Left renal cortex interstitium (tissue), 4 donors: ENCODE data around the gene HSD3B7. TPM values are rescaled to one million over a fixed set of nuclear protein-coding genes. Genes with fewer than 3 reads are reported as not detected.

Experiments
- DNase-seq, 4 donors: peaks; one replicate each; pipeline ENCODE4 v3.0.0-alpha.2; 2013; ENCODE audit warnings: low read depth in 4 of 4, low spot score in 2 of 4, missing footprints in 1 of 4
- polyA plus RNA-seq, 4 donors: library from polyadenylated mRNA; unstranded; fragments of 120-200 nt; gene quantifications; one replicate each; pipeline ENCODE4 v1.2.1, GENCODE V29; 2013; ENCODE audit not compliant: insufficient read length in 4 of 4

HSD3B7 gene
- polyA plus RNA-seq, 4 donors, result 7.2 to 12.0 (median 9.4) TPM

DNA sequence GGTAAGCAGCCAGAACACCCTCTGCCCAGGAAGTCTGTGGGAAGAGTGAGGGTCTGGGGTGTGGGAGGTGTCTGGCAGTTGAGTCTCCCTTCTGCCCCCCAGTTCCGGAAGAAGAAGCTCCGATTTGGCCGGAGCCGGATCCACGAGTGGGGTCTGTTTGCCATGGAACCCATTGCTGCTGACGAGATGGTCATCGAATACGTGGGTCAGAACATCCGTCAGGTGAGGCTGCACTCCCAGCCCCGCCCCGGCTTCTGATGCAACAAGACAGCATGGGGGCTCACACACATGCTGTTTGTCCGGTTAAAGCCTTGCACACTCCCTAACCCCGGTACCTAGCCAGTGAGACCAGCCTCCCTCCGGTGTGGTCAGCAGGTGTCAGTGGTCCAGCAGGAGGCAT, 4.0 kb upstream of the HSD3B7 start:
- DNase-seq, result no peak

DNA sequence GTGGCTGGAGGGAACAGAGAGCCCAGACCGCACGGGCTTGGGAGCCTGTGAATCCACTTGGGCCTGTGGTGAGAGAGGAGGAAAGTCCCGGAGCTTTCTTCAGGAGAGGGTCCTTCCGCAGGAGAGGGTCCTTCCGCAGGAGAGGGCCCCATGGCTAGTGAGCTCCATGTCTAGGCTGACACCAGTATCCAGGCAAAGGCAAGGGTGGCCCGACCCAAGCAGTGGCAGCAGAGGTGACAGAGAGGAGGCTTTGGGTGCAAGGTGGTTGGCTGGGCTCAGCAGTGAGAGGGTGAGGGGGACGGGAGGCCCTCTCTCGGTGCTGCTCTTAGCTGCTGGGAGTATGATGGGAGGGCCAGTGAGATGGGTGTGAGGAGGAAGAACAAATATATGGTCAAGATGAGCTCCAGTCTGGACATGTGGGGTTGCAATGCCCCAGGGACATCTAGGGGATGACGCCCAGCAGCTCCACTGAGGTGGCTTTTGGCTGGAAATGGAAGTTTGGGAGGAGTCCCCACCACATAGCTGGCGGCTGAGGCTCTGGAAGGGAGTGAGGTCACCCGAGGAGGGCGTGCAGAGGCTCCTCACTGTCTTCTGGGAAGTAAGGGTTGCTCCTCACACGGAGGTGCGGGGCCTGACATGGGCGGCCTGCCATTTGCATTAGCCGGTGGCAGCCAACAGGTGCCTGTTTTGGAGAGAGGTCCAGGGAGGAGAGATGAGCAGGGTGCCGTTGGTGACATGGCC, 2.3 kb upstream of the HSD3B7 start:
- DNase-seq, result no peak

DNA sequence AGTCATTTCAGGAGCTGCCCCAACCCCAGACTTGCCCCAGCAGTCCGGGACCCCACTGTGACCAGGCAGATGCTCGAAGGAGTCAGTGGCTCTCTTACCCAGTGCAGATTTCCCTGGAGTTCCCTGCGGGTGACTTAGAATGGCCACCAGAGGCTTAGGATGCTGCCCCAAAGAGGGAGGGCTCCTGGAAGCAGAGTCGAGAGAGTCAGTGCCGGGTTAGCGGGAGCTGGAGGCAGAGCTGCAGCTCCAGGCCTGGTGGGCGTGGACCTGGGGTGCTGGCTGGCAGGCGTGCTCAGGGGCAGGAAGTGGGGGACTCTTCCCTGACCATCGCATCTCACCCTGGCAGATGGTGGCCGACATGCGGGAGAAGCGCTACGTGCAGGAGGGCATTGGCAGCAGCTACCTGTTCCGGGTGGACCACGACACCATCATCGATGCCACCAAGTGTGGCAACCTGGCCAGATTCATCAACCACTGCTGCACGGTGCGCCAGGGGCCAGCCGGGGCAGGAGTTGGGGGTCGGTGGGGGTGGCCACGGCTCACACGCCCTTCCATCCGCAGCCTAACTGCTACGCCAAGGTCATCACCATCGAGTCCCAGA, 1.6 kb upstream of the HSD3B7 start:
- no peak for DNase-seq

DNA sequence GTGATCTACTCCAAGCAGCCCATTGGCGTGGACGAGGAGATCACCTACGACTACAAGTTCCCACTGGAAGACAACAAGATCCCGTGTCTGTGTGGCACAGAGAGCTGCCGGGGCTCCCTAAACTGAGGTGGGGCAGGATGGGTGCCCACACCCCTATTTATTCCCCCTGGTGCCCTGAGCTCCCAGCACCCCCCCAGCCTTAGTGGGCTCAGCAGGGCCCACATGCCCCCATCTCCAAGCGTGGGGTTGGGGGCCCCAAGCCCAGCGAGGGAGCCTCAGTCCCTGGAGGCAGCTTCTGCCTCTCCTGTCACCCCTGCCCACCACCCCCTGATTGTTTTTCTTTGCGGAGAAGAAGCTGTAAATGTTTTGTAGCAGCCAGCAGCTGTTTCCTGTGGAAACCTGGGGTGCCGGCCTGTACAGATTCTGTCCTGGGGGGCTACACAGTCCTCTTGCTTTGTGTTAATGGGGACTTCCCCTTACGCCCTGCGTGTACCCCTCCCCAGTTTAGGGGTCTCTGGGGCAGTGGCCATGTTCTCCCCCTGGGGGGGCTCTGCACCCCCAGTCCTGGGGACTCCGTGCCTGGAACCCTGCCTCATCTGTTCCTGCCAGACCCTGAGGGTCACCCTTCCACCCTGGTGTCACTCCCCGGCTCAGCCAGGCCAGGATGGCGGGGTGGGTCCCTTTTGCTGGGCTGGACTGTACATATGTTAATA, 953 bp upstream of the HSD3B7 start:
- no peak for DNase-seq

DNA sequence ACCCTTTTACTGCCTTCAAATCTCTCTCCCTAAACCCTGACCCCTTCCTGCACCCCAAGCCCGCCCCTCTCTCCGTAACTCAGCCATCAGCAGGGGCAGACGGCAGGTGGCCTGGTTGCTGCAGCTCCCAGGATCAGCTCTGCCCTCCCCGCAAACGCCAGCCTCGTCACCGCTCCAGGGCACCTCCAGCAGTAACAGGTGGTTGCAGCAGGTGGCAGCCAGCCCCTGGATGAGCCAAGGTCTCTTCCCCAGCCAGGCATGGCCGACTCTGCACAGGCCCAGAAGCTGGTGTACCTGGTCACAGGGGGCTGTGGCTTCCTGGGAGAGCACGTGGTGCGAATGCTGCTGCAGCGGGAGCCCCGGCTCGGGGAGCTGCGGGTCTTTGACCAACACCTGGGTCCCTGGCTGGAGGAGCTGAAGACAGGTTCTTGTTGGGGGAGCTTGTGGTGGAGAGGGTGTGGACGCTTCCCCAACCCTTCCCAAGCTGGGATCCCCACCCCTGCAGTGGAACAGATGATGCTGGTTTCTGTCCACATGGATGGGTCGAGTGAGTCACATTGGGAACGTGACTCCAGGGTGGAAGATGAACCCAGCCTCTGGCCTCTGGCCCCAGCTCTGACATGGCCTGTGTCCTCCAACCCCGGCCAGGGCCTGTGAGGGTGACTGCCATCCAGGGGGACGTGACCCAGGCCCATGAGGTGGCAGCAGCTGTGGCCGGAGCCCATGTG, 558 bp downstream of the HSD3B7 start:
- DNase-seq, result peak in 1 of 4 donors; percentile 9

DNA sequence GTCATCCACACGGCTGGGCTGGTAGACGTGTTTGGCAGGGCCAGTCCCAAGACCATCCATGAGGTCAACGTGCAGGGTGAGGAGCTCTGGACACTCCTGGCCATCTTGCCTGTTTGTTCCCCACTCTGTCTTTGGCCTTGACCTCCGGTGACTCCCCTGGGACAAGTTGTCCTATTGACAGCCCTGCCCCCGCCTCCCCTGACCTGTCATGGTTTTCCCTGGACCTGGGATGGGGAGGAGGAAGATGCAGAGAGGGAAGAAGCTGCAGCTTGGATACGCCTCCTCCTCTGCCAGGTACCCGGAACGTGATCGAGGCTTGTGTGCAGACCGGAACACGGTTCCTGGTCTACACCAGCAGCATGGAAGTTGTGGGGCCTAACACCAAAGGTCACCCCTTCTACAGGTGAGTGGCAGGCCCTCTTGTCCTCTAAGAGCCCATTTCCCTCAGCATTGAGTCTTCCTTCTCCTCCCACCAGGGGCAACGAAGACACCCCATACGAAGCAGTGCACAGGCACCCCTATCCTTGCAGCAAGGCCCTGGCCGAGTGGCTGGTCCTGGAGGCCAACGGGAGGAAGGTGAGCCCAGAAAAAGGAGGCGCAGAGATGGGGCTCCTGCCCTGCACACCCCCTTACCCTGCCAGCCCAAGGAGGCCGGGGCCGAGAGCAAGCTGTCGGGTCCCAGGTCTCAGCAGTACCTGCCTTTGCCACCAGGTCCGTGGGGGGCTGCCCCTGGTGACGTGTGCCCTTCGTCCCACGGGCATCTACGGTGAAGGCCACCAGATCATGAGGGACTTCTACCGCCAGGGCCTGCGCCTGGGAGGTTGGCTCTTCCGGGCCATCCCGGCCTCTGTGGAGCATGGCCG, 1.4 kb downstream of the HSD3B7 start:
- no peak for DNase-seq

DNA sequence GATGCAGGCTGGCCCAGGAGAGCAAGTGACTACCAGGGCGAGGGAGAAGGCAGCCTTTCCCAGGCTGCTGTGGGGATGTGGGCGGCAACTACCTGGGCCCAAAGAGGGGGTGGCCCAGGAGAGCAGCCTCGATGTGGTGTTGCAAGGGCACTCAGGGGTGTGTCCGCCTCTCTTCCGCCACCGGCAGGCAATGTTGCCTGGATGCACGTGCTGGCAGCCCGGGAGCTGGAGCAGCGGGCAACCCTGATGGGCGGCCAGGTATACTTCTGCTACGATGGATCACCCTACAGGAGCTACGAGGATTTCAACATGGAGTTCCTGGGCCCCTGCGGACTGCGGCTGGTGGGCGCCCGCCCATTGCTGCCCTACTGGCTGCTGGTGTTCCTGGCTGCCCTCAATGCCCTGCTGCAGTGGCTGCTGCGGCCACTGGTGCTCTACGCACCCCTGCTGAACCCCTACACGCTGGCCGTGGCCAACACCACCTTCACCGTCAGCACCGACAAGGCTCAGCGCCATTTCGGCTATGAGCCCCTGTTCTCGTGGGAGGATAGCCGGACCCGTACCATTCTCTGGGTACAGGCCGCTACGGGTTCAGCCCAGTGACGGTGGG, 2.7 kb downstream of the HSD3B7 start:
- DNase-seq, result no peak

DNA sequence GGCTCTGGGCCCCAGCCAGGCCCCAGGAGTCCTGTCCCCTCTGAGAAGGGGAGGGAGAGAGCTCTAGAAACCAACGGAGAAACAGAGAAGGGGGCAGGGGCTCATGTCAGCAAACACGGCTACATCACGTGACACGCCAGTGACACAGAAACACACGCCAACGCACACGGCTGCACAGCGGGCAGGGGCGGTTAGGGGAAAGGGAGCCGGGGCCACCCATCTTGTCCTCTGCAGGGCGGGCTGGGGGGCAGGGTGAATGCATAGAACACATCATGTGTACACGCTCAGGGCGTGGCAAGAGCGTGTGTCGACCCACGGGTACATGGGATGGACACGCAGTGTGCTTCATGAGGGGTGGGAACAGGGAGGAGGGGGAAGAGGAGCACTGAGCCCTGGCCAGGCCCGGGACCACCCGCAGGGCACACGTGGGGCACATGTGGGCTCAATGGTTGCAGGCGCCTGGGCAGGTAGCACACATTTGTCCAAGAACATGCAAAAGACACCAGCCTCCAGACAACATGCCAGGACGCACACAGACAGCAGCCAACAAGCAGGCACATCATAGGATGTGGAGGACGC, 4.6 kb downstream of the HSD3B7 start:
- no peak for DNase-seq

DNA sequence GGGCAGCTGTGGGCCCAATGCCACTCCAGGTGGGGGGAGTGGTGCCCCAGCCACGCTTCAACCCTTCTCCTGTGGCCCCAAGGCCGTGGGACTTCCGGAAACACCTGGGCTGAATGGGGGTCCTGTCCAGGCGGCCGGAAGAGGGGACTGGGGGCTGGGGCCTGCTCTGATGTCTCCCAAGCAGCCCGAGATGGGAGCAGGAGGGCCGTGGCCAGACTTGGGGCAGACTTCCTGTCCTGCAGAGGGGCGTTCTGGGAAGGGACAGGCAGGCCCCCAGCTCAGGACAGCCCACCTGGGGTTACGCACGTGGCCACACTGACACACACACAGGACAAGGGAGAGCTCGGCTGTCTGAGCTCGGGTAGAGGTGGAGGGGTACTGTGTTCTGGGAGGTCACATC, 5.1 kb downstream of the HSD3B7 start:
- DNase-seq, result no peak

DNA sequence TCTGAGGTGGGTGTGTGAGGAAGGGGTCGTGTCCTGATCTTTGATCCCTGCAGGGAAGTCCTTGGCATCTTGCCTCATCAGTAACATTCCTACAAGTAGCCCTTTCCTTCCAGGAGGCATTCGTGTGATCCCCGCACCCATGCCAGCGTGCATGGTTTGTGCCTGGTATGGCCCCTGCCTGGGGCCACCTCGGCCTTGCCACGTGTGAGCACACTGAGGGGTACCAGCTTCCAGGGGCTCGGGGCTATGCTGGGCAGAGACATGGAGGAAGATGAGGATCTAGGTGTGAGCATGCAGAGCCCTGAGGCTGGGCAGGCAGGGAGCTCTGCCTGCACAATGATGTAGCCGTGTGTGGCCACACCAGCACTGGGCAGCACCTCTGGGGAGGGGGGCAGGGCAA, 6.0 kb downstream of the HSD3B7 start:
- no peak for DNase-seq

DNA sequence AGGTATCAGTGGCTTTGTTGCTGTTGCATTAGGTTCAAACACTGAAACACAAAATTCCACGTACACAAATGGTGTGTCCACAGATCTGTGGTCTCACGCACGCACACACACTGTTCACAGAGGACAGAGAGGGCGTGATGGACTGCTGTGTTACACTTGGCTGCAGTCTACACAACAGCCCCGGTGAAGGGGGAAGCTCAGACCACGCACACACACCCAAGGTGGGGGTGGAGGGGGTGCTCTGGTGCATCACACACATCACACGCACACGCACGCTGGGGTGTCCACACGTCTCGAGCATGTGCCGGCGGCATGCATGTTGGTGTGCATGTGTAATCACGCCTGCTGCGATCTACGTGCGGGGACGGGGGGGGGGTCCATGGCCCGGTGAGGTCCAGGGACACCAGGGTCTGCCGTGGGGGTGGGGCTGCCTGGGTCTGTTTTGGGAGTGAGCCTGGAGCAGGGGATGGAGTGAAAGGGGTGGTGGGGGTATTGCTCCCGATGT, 7.3 kb downstream of the HSD3B7 start:
- no peak for DNase-seq

DNA sequence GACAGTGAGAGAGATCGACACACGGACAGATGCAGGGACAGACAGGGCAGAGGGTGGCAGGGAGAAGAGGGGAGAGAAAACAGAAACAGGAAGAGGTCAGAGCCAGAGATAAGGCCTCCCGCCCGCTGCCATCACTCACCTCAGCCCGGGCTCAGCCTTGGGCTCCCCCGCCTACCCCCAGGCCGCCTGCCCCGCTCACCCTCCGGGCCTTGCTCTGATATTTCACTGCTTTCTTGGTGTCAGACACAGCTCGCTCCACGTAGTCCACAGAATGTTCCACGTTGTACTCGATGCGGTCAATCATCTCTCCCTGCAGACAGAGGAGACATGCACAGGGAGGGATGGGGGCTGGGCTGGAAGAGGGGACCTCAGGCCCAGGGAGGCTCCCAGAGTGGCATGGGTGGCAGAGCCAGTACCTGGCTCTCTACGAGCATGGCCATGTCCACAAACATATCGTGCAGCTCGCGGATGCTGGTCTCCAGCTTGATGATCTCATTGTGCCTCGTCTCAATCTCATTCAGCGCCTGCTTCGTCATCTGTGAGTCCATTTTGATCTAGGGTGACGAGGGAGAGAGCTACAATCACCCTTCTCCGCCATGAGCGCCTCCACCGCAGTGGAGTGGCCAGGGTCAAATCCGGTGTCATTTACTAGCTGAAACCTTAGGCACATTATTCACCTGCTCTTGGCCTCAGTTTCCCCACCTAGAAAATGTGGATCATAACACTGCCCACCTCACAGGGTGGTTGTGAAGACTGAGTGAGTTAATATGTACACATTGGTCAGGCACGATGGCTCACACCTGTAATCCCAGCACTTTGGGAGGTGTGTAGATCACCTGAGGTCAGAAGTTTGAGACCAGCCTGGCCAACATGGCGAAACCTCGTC, 8.2 kb downstream of the HSD3B7 start:
- DNase-seq, result no peak

DNA sequence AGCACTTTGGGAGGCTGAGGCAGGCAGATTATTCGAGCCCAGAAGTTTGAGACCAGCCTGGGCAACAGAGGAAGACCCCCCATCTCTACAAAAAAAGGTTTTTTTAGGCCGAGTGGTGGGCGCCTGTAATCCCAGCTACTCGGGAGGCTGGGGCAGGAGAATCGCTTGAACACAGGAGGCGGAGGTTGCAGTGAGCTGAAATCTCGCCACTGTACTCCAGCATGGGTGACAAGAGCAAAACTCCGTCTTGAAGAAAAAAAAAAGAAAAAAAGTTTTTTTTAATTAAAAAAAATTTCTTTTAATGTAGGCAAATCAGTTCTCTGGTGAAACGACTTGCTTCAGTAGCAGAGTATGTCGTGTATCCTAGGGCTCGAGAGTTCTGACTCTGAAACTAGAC, 10.9 kb downstream of the HSD3B7 start:
- no peak for DNase-seq

DNA sequence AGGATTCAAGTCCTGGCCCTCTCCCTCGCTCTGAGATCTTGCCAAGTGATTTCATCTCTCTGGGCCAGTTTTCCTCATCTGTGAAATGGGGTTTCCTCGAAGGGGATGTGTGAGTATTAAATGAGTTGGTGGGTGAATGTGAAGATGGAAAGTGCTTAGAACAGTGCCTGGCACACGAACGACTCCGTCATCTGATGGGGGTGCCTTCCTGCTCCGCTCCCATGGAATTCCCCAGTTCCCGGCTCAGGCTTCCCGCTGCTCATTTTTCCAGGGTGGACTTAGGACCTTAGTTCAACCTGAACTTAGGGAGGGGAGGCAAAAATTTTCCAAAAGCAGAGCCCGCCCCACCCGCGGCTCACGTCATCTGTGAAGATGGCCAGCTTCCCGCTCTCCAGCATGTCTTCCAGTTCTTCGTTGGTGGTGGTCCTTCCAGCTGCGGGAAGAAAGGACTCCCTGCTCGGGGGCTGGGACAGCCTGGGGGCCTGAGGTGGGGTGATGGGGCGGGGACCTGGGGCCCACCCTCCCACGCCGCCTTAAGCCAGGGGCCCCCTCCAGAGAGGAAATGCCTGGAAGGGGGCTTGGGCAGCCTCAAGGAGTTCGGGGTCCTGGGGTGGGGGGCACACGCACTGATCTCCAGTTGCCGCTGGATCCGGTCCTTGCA, 11.4 kb downstream of the HSD3B7 start:
- DNase-seq, result no peak

DNA sequence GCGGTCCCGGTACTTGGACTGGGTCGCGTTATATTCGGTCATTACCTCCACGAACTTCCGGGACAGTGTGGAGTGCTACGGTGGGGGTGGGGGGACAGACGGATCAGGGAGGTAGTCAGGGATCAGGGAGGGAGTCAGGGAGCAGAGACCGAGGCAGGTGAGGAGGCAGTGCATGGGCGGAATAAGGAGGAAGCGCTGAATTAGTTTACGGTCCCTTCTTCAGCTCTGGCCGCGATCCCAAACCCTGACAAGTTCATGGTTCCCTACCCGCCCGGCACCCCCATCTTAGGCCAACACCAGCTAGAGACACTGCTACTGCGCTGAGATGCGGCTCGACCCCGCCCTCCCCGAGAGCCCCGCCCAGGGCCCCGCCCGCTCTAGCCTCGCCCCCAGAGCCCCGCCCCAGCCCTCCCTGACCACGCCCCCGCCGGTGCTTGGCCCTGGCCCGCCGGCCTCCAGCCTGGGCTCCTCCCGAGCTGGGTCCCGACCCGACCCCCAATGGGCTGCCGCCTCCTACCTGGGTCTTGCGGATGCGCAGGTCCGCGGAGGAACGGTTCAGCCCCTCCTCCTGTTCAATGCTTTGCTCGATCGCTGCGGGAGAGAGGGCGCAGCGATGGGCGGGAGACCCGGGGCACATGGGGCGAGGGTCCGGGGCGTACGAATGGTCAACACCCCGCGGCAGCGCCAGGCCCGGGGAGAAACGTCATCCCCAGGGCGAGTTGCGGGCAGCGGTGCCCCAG, 12.1 kb downstream of the HSD3B7 start:
- DNase-seq, result no peak

DNA sequence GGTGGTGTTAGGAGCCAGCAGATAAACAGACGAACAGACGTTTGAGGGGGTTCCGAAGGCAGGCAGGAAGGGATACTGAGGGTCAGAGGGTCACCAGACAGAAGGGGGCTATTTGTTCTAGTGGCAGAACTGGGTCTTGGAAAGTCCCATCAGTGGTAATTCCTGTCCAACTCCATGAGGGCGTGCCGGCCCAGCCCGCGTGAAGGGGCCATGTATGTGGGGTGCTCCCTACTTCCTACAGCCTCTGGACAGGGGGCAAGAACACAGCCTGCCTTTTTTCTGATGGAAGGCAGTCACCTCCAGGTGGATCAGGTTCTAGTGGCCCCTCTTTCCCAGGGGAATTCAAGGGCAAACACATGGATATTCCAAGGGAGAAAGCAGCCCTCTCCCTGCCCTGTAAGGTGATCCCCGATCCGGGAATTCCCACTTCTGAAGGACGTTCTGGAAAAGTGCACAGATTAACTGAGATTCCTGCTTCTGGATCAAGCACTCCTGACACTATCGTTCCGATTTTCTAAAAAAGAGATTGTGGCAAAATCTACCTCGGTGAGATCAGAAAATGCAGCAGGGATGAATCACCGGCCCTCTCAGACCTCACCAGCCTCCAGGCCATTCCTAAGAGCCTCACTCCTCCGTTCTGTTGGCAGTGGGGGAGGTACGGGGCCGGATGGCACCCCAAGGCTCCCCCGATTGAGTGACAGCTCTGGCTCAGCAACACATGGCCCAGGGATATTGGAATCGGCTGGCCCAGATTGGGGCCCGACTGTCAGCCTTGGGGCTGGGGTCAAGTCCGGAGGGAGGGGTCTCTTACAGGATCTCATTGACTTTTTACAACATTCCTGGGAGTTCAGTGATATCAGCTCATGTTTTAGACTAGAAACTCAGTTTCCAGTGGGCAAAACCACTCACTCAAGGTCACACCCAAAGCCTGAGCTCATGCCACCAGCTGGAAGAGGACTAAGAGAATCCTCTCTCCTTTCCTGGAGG, 13.0 kb downstream of the HSD3B7 start:
- no peak for DNase-seq
